ENCODE results near the gene TMEM44.

TMEM44 gene

DNA sequence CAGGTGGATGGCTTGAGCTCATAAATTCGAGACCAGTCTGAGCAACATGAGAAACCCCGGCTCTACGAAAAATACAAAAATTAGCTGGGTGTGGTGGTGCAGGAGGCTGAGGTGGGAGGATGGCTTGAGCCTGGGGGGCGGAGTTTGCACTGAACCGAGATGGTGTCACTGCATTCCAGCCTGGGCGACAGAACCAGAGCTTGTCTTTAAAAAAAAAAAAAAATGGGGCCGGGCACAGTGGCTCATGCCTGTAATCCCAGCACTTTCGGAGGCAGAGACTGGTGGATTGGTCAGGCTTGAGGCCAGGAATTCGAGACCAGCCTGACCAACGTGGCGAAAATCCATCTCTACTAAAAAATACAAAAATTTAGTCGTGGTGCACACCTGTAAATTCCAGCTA, 64.0 kb downstream of the TMEM44 start:
- TF ChIP-seq CTCF (IDR thresholded peaks at IDR 0.05; ENCODE audit: borderline replicate concordance, insufficient read depth, low read depth, low read length): no peak

DNA sequence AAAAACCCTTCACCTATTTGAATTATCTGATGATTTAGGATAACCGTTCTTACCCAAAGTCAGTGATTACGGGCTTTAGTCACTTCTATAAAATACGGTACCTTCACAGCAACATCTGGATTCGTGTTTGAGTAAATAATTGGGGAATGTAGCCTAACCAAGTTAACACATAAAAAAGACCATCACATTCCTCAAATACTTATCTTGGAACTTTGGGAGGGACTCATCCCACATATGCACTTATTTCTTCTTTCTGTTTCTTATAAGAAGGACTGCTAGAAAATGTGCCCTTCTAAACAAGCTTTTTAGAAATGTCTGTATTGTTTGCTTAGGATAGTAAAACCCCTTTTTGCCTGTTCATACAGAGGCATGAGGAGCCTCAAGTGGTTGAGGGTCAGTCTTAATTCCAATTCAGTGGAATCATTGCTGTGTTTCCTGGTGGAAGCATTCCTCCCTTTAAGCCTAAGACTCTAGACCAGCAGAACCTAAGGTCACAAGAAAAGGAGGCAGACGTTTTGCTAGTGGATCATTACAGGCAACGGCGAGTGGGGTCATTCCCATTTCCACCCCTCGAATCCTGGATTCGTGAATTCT, 67.5 kb downstream of the TMEM44 start:
- TF ChIP-seq CTCF (IDR thresholded peaks at IDR 0.05; ENCODE audit: borderline replicate concordance, insufficient read depth, low read depth, low read length): no peak
- H3K4me3 ChIP-seq (ENCODE audit: low read depth, low read length): no peak overlapping the region

More for the DNA sequence above, 64.0 kb downstream of the TMEM44 start:
- no peak overlapping the region for H3K4me3 ChIP-seq (ENCODE audit: low read depth, low read length)

- no peak overlapping the region for H3K4me3 ChIP-seq (ENCODE audit: low read depth, low read length)
- TF ChIP-seq CTCF (IDR thresholded peaks at IDR 0.05; ENCODE audit: borderline replicate concordance, insufficient read depth, low read depth, low read length): no peak
Measured at GRCh38 chr3:194562986-194563385, 70.2 kb downstream of the TMEM44 start.

- no peak overlapping the region for H3K4me3 ChIP-seq (ENCODE audit: low read depth, low read length)
- TF ChIP-seq CTCF (IDR thresholded peaks at IDR 0.05; ENCODE audit: borderline replicate concordance, insufficient read depth, low read depth, low read length): no peak
Measured at GRCh38 chr3:194561306-194561974, 71.8 kb downstream of the TMEM44 start.

GRCh38 chr3:194560047-194560446, 73.2 kb downstream of the TMEM44 start:
- no peak for TF ChIP-seq CTCF (IDR thresholded peaks at IDR 0.05; ENCODE audit: borderline replicate concordance, insufficient read depth, low read depth, low read length)

DNA sequence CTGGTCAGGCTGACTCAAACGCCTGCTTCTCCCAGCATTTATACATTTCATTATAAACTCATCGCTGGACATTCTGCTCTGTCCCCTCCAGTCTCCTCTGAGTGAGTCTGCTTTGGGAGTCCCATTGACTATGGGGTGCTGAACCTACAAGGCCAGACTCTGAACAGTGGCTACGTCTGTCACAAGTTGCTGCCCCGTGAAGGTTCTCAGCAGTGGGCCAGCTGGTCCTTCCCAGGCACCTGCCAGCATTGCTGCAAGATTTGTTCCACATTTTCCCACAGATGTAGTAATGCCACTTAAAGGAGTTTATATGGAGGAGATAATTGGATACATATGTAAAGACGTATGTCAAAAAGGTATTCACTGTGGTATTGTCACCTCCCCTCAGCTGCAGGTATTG, 73.7 kb downstream of the TMEM44 start:
- no peak overlapping the region for H3K4me3 ChIP-seq (ENCODE audit: low read depth, low read length)
- no peak for TF ChIP-seq CTCF (IDR thresholded peaks at IDR 0.05; ENCODE audit: borderline replicate concordance, insufficient read depth, low read depth, low read length)

More at GRCh38 chr3:194560047-194560446, 73.2 kb downstream of the TMEM44 start:
- no peak overlapping the region for H3K4me3 ChIP-seq (ENCODE audit: low read depth, low read length)
